Liver (tissue), 3 donors: ENCODE data around the gene GNA15.

Experiments used
- ATF3 ChIP-seq: IDR thresholded peaks from 2 replicates; pipeline ENCODE4 v1.6.1; 2016; ENCODE audit warnings: antibody characterized with exemption
- EGR1 ChIP-seq, 2 donors: IDR thresholded peaks; 2 replicates each; pipeline ENCODE4 v1.6.1; 2016 to 2018; ENCODE audit warnings: antibody characterized with exemption in 2 of 2, low read depth in 2 of 2
- GABPA ChIP-seq, 2 donors: IDR thresholded peaks in 1 of 2; conservative IDR thresholded peaks in 1 of 2; 2 replicates each; pipeline ENCODE4 v1.6.1; 2016; ENCODE audit warnings: antibody characterized with exemption in 2 of 2, mild to moderate bottlenecking in 1 of 2, moderate library complexity in 1 of 2
- JUND ChIP-seq, 2 donors: IDR thresholded peaks; 2 replicates each; pipeline ENCODE4 v1.6.1; 2016; ENCODE audit warnings: antibody characterized with exemption in 2 of 2
- MAX ChIP-seq: IDR thresholded peaks from 2 replicates; pipeline ENCODE4 v1.6.1; 2016; ENCODE audit warnings: antibody characterized with exemption
- RAD21 ChIP-seq, 2 donors: IDR thresholded peaks; 2 replicates each; pipeline ENCODE4 v1.6.1; 2016; ENCODE audit warnings: antibody characterized with exemption in 2 of 2, mild to moderate bottlenecking in 2 of 2
- SP1 ChIP-seq: IDR thresholded peaks from 2 replicates; pipeline ENCODE4 v1.6.1; 2018; ENCODE audit warnings: antibody characterized with exemption, mild to moderate bottlenecking
- TAF1 ChIP-seq: conservative IDR thresholded peaks from 2 replicates; pipeline ENCODE4 v1.6.1; 2016; ENCODE audit warnings: antibody characterized with exemption, mild to moderate bottlenecking
- YY1 ChIP-seq: IDR thresholded peaks from 2 replicates; pipeline ENCODE4 v1.6.1; 2016; ENCODE audit warnings: antibody characterized with exemption, mild to moderate bottlenecking
- TF ChIP-seq, protein P1 (sequence below): fragments of 150-350 bp; IDR thresholded peaks from 2 replicates; pipeline ENCODE4 v1.5.1; 2017; ENCODE audit warnings: improper control_type of control experiment, low read depth, low read length; ENCODE audit not compliant: missing input control
- donor health status: healthy.
- donor health status: healthy.

- no peak for TF ChIP-seq GABPA (IDR thresholded peaks at IDR 0.05 in 1 of 2, conservative IDR thresholded peaks at IDR 0.05 in 1 of 2)
- TF ChIP-seq, protein P1, sequence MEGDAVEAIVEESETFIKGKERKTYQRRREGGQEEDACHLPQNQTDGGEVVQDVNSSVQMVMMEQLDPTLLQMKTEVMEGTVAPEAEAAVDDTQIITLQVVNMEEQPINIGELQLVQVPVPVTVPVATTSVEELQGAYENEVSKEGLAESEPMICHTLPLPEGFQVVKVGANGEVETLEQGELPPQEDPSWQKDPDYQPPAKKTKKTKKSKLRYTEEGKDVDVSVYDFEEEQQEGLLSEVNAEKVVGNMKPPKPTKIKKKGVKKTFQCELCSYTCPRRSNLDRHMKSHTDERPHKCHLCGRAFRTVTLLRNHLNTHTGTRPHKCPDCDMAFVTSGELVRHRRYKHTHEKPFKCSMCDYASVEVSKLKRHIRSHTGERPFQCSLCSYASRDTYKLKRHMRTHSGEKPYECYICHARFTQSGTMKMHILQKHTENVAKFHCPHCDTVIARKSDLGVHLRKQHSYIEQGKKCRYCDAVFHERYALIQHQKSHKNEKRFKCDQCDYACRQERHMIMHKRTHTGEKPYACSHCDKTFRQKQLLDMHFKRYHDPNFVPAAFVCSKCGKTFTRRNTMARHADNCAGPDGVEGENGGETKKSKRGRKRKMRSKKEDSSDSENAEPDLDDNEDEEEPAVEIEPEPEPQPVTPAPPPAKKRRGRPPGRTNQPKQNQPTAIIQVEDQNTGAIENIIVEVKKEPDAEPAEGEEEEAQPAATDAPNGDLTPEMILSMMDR, result no peak
- no peak for TF ChIP-seq YY1
- TF ChIP-seq RAD21 (IDR thresholded peaks at IDR 0.05), result no peak
- TF ChIP-seq ATF3, result no peak
- TF ChIP-seq JUND (IDR thresholded peaks at IDR 0.05), result no peak
- TF ChIP-seq EGR1 (IDR thresholded peaks at IDR 0.05; ENCODE audit: low read depth in 2 of 2), result no peak
- TF ChIP-seq MAX, result no peak
- no peak for TF ChIP-seq SP1
- no peak for TF ChIP-seq TAF1
These were observed 15.0 kb downstream of the GNA15 start for GRCh38 chr19:3150739-3151329.
